Right ventricle myocardium superior (tissue), 1 donor: ENCODE data around the gene COL5A1. TPM values are rescaled to one million over a fixed set of nuclear protein-coding genes. Genes with fewer than 3 reads are reported as not detected.

Source experiments
- ATAC-seq: fragments of 200-7000 bp; cut with Tn5 transposase; one replicate; pipeline ENCODE4 v1.9.1; 2020; ENCODE audit warnings: mild to moderate bottlenecking; ENCODE audit not compliant: poor library complexity
- DNase-seq: peaks from one replicate; pipeline ENCODE4 v3.0.0-alpha.2; 2020
- intact Hi-C: fragments of 100-400 bp; cut with DNase I; formaldehyde crosslinking; loops from one replicate; pipeline ENCODE4 v1.11.2; 2022
- total RNA-seq: library from RNA; stranded (reverse); fragmentation: NEBNext Ultra II Directional; extraction: Animal tissue kit (Norgen Biotek cat#: 25700); gene quantifications from one replicate; pipeline ENCODE4 v1.2.1, GENCODE V29; 2021
- donor health status: DM: no; HTN: yes; CAD: no; lungs with severe emphysema.

COL5A1 gene
- total RNA-seq, 1 donor from 2014 or later: 12.7 TPM

- intact Hi-C loops: loop anchor here (5.0 kb wide), 1 partner anchor 204 kb away; no protein-coding TSS in a partner anchor
These were observed 136.6 kb downstream of the COL5A1 start for GRCh38 chr9:134778156-134778555.

GRCh38 chr9:134778841-134779411 is 137.3 kb downstream of the COL5A1 start:
- intact Hi-C loops: loop anchor here (5.0 kb wide), 1 partner anchor 203 kb away; no protein-coding TSS in a partner anchor
- ATAC-seq (peak; percentile 76), DNase-seq (peak; percentile 78)

More at GRCh38 chr9:134778156-134778555, 136.6 kb downstream of the COL5A1 start:
- DNase-seq: no peak
- ATAC-seq: no peak

DNA sequence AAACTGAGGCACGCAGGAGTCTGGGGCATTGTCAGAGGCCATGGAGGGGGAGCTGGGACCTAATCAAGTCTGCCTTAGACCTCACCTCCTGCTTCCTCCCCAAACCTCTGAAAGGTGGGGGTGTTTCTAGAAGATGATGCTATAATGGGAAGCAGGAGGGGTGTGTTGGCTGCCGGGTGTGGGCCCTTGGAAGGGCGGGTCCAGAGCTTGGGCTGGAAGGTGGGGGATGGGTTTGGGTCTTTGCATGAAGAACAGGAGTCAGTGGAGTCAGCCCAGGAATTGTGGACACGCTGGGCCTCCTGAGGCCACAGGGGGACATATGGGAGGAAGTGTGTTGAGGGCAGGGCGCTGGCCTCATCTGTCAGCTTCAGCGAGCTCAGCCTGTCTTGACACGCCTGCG is 138.0 kb downstream of the COL5A1 start:
- ATAC-seq (no peak), DNase-seq (no peak)
- intact Hi-C loops: loop anchor here (5.0 to 10.0 kb wide), 2 partner anchors 115 to 203 kb away; no protein-coding TSS in a partner anchor

GRCh38 chr9:134781591-134782302 is 140.1 kb downstream of the COL5A1 start:
- DNase-seq (no peak), ATAC-seq (no peak)
- intact Hi-C loops: loop anchor here (10.0 kb wide), 1 partner anchor 113 kb away; no protein-coding TSS in a partner anchor

DNA sequence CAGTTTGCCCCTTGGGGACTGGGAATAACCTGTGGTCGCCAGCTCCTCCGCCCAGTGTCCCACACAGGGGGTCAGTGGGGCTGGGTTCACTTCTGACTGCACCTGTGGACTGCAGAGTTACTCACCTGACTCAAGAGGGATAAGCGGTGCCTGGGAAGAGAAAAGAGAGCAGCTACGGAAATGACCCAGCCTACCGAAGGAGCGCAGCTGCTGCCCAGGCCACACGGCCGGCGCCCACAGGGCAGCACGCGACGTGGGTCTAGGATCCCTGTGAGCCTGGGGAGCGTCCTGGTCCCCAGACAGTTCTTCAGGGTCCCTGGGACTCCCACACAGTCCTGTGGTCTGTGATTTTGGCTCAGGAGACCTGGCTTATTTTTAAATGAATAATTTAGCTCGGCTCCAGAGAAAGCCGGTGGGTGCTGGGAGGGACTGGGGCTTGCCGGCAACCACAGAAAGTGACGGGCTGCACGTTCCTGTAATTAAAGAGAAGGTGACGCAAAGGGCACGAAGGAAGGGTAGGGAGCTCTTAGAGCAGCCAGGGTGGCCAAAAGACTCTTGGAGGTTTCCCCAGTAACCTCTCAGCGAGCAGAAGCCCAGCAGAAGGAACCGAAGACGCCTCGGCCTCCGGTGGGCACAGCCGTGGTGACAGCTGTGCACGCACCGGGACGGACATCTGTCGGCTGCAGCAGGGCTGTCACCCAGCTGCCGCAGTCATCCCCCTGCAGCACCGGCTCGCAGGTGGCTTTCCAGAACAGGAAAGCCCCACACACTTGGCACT is 141.5 kb downstream of the COL5A1 start:
- ATAC-seq: peak; percentile 3
- intact Hi-C loops: loop anchor here (10.0 kb wide), 1 partner anchor 112 kb away; no protein-coding TSS in a partner anchor
- DNase-seq: no peak

DNA sequence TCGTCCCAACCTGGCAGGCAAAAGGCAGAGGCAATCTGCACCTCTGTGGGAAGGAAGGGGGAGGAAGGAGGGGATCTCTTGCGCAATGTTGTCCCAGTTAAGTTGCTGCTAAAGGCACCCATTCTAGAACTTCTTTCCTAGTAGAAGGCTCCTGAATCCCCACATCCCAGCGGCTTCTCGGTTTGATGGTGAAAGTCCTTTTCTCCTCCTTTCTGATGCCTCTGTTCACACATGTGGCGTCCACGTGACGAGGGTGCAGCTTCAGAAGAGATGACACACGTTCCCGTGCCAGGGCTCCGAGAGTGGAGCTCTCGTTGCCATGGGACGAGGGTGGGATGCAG is 142.1 kb downstream of the COL5A1 start:
- DNase-seq: peak; percentile 68
- ATAC-seq: peak; percentile 50

DNA sequence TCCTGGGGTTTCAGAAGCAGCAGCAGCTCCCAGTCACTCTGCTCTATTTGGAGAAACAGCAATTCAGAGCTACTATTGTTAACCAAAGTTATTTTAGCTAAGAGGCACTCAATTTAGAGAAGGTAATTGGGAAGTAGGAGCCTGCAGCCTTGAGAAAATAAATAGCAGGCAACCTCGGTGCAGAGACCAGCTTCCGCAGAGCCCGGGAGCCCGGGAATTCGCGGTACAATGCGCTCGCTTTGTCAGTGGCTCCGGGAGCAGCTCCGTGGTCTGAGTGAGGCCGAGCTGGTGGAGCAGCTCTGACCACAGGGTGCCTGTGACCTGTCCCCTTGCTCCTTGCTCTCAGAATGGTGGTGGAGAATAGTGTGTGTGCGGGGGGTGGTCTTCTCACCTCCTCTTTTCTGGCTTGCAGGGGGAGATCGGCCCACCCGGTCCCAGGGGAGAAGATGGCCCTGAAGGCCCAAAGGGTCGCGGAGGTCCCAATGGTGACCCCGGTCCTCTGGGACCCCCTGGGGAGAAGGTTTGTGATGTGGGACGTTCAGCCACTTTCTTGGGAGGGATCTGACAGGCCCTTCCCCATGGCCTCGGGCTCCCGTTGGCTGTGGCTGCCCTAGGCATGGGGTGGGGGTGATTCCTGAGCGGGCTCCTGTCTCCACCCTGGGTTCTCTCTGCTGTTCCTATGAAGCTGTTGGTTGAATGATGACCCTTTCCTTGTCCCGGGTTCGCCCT is 143.1 kb downstream of the COL5A1 start:
- intact Hi-C loops: loop anchor here (10.0 kb wide), 1 partner anchor 110 kb away; no protein-coding TSS in a partner anchor
- DNase-seq (no peak), ATAC-seq (no peak)

More for the DNA sequence above, 142.1 kb downstream of the COL5A1 start:
- intact Hi-C loops: loop anchor here (10.0 kb wide), 1 partner anchor 111 kb away; no protein-coding TSS in a partner anchor

GRCh38 chr9:134785325-134786108 is 143.9 kb downstream of the COL5A1 start:
- ATAC-seq (peak; percentile 63), DNase-seq (peak; percentile 78)
- intact Hi-C loops: loop anchor here (10.0 kb wide), 1 partner anchor 109 kb away; no protein-coding TSS in a partner anchor

- intact Hi-C loops: loop anchor here (10.0 kb wide), 1 partner anchor 107 kb away; no protein-coding TSS in a partner anchor
- no peak for DNase-seq
- no peak for ATAC-seq
These were observed 146.3 kb downstream of the COL5A1 start for GRCh38 chr9:134787601-134788531.

- peak; percentile 81 for DNase-seq
- ATAC-seq: peak; percentile 81
These were observed 147.6 kb downstream of the COL5A1 start for GRCh38 chr9:134789168-134789567.

GRCh38 chr9:134791009-134791408 is 149.4 kb downstream of the COL5A1 start:
- ATAC-seq (no peak), DNase-seq (no peak)
- intact Hi-C loops: no loop called here

More at GRCh38 chr9:134789168-134789567, 147.6 kb downstream of the COL5A1 start:
- intact Hi-C loops: loop anchor here (10.0 kb wide), 1 partner anchor 106 kb away; no protein-coding TSS in a partner anchor

- DNase-seq (no peak), ATAC-seq (no peak)
- intact Hi-C loops: no loop called here
These were observed 151.0 kb downstream of the COL5A1 start for GRCh38 chr9:134792627-134793026.

DNA sequence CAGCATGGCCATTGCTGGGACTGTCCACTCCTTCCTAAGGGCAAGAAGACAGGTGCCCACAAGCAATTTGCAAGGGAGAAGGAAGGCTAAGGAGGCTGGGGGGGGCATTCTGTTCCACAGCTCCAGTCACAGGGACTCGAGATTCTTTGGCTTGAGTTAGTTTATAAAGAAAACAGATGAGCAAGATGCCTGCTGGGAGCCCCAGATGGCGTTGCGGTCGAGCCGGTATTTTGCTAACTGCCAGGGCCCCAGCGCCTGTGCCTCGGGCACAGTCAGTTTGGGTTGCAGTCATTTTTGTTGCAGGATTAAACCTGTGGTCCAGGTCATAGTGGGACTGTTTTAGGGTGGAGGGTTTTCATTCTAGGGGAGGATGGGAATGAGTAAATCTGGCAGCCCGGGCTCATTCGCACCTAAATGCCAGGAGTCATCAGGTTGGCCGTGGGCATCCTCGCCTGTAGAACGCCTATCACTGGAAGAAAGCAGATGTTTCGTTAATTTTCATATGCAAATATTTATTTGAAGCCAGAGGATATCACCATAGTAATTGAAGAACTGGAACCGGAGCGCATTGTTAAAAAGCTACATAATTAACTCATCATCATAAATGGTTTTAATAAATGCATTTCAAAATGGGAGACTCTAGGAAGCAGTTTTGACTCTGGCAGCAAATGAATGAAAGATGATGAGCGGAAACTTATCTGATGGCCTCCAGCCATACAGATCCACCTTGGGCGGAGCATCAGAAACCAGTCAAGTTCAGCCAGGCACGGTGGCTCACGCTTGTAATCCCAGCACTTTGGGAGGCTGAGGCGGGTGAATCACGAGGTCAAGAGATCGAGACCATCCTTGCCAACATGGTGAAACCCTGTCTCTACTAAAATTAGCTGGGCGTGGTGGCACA is 151.9 kb downstream of the COL5A1 start:
- intact Hi-C loops: no loop called here
- no peak for DNase-seq
- no peak for ATAC-seq

- ATAC-seq (no peak), DNase-seq (no peak)
- intact Hi-C loops: no loop called here
These were observed 153.2 kb downstream of the COL5A1 start for GRCh38 chr9:134794663-134795370.

DNA sequence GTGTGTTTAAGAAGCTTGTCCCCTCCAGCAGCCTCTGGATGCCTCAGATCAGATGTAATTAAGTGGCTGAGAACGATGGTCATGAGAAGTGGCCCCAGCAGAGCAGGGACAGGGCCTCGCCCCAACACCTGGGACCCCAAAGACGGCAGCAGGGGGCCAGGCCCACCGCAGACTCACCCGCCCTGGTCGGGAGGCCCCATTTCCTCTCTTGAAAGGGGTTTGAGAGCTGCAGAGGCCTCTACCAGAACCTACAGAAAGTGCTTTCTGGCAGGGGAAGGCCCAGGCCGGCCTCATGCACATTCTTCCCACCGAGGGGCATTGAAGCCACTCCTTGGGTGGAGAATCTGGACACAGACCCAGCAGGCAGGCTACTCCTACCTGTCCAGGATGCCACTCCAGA is 153.8 kb downstream of the COL5A1 start:
- ATAC-seq: no peak
- DNase-seq: no peak
- intact Hi-C loops: no loop called here
